GM12878 (cell line): ENCODE measurements around the gene HIRA.

Experiments
- ATF3 ChIP-seq: IDR thresholded peaks from 2 replicates; pipeline ENCODE4 v1.6.1; 2011; ENCODE audit warnings: low read depth, mild to moderate bottlenecking, low read length, moderate library complexity, borderline replicate concordance; ENCODE audit errors: extremely low read depth
- BCL11A ChIP-seq: IDR thresholded peaks from 2 replicates; pipeline ENCODE4 v1.6.1; 2011; ENCODE audit warnings: low read depth, low read length
- EP300 ChIP-seq, 2 experiments: fragments of 150-350 bp in 1 of 2; IDR thresholded peaks; 2 replicates each; pipeline ENCODE4 v1.6.1; 2011 to 2012; ENCODE audit warnings: low read depth in 2 of 2, low read length in 2 of 2, borderline replicate concordance in 1 of 2, improper control_type of control experiment in 1 of 2, inconsistent platforms in 1 of 2; ENCODE audit not compliant: control insufficient read depth in 1 of 2
- EZH2 ChIP-seq: IDR thresholded peaks from 2 replicates; pipeline ENCODE4 v1.6.1; 2012; ENCODE audit warnings: low read depth, mild to moderate bottlenecking, control low read depth, inconsistent platforms, low read length, borderline replicate concordance; ENCODE audit not compliant: control insufficient read depth
- PAX5 ChIP-seq: IDR thresholded peaks from 2 replicates; pipeline ENCODE4 v1.6.1; 2011; ENCODE audit warnings: low read depth, low read length, borderline replicate concordance
- POLR2A ChIP-seq: IDR thresholded peaks from 2 replicates; pipeline ENCODE4 v1.6.1; 2011; ENCODE audit warnings: low read depth, mild to moderate bottlenecking, low read length
- TF ChIP-seq, protein P1 (sequence below): IDR thresholded peaks from 2 replicates; pipeline ENCODE4 v1.6.1; 2012; ENCODE audit warnings: mild to moderate bottlenecking, low read depth, low read length
- TF ChIP-seq, protein P2 (sequence below), 3 experiments: IDR thresholded peaks in 2 of 3; conservative IDR thresholded peaks in 1 of 3; 2 replicates each; pipeline ENCODE4 v1.5.1; 2011; ENCODE audit warnings: low read depth in 3 of 3, low read length in 3 of 3, mild to moderate bottlenecking in 3 of 3, control low read depth in 2 of 3, moderate library complexity in 2 of 3, inconsistent platforms in 1 of 3, mixed read lengths in 1 of 3; ENCODE audit not compliant: control insufficient read depth in 2 of 3, insufficient read depth in 1 of 3; ENCODE audit errors: extremely low read depth in 1 of 3
- TF ChIP-seq, protein P3 (sequence below): IDR thresholded peaks from 2 replicates; pipeline ENCODE4 v1.6.1; 2011; ENCODE audit warnings: low read depth, low read length, improper control_type of control experiment, borderline replicate concordance
- TF ChIP-seq, protein P4 (sequence below): fragments of 450-650 bp; formaldehyde crosslinking; IDR thresholded peaks from 2 replicates; pipeline ENCODE4 v1.4.0; 2022; ENCODE audit warnings: mild to moderate bottlenecking, moderate library complexity
- TF ChIP-seq, protein P5 (sequence below): IDR thresholded peaks from 2 replicates; pipeline ENCODE4 v1.6.1; 2012; ENCODE audit warnings: low read length, inconsistent platforms

- TF ChIP-seq EP300 (IDR thresholded peaks at IDR 0.05; ENCODE audit: borderline replicate concordance in 1 of 2, control insufficient read depth in 1 of 2, low read depth in 2 of 2, low read length in 2 of 2) (no peak), EZH2 (no peak), ATF3 (no peak), BCL11A (no peak), PAX5 (no peak), POLR2A (no peak)
- TF ChIP-seq, protein P1, sequence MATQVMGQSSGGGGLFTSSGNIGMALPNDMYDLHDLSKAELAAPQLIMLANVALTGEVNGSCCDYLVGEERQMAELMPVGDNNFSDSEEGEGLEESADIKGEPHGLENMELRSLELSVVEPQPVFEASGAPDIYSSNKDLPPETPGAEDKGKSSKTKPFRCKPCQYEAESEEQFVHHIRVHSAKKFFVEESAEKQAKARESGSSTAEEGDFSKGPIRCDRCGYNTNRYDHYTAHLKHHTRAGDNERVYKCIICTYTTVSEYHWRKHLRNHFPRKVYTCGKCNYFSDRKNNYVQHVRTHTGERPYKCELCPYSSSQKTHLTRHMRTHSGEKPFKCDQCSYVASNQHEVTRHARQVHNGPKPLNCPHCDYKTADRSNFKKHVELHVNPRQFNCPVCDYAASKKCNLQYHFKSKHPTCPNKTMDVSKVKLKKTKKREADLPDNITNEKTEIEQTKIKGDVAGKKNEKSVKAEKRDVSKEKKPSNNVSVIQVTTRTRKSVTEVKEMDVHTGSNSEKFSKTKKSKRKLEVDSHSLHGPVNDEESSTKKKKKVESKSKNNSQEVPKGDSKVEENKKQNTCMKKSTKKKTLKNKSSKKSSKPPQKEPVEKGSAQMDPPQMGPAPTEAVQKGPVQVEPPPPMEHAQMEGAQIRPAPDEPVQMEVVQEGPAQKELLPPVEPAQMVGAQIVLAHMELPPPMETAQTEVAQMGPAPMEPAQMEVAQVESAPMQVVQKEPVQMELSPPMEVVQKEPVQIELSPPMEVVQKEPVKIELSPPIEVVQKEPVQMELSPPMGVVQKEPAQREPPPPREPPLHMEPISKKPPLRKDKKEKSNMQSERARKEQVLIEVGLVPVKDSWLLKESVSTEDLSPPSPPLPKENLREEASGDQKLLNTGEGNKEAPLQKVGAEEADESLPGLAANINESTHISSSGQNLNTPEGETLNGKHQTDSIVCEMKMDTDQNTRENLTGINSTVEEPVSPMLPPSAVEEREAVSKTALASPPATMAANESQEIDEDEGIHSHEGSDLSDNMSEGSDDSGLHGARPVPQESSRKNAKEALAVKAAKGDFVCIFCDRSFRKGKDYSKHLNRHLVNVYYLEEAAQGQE: no peak
- TF ChIP-seq, protein P2, sequence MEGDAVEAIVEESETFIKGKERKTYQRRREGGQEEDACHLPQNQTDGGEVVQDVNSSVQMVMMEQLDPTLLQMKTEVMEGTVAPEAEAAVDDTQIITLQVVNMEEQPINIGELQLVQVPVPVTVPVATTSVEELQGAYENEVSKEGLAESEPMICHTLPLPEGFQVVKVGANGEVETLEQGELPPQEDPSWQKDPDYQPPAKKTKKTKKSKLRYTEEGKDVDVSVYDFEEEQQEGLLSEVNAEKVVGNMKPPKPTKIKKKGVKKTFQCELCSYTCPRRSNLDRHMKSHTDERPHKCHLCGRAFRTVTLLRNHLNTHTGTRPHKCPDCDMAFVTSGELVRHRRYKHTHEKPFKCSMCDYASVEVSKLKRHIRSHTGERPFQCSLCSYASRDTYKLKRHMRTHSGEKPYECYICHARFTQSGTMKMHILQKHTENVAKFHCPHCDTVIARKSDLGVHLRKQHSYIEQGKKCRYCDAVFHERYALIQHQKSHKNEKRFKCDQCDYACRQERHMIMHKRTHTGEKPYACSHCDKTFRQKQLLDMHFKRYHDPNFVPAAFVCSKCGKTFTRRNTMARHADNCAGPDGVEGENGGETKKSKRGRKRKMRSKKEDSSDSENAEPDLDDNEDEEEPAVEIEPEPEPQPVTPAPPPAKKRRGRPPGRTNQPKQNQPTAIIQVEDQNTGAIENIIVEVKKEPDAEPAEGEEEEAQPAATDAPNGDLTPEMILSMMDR (IDR thresholded peaks at IDR 0.05 in 2 of 3, conservative IDR thresholded peaks at IDR 0.05 in 1 of 3; ENCODE audit: control insufficient read depth in 2 of 3, extremely low read depth in 1 of 3, insufficient read depth in 1 of 3, low read depth in 3 of 3, low read length in 3 of 3): no peak
- TF ChIP-seq, protein P3, sequence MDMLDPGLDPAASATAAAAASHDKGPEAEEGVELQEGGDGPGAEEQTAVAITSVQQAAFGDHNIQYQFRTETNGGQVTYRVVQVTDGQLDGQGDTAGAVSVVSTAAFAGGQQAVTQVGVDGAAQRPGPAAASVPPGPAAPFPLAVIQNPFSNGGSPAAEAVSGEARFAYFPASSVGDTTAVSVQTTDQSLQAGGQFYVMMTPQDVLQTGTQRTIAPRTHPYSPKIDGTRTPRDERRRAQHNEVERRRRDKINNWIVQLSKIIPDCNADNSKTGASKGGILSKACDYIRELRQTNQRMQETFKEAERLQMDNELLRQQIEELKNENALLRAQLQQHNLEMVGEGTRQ: no peak
- TF ChIP-seq, protein P4, sequence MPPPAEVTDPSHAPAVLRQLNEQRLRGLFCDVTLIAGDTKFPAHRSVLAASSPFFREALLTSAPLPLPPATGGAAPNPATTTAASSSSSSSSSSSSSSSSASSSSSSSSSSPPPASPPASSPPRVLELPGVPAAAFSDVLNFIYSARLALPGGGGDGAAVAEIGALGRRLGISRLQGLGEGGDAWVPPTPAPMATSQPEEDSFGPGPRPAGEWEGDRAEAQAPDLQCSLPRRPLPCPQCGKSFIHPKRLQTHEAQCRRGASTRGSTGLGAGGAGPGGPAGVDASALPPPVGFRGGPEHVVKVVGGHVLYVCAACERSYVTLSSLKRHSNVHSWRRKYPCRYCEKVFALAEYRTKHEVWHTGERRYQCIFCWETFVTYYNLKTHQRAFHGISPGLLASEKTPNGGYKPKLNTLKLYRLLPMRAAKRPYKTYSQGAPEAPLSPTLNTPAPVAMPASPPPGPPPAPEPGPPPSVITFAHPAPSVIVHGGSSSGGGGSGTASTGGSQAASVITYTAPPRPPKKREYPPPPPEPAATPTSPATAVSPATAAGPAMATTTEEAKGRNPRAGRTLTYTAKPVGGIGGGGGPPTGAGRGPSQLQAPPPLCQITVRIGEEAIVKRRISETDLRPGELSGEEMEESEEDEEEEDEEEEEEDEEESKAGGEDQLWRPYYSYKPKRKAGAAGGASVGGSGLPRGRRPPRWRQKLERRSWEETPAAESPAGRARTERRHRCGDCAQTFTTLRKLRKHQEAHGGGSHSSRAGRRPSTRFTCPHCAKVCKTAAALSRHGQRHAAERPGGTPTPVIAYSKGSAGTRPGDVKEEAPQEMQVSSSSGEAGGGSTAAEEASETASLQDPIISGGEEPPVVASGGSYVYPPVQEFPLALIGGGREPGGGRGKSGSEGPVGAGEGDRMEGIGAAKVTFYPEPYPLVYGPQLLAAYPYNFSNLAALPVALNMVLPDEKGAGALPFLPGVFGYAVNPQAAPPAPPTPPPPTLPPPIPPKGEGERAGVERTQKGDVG (CRISPR knock-in tag): no peak
- TF ChIP-seq, protein P5, sequence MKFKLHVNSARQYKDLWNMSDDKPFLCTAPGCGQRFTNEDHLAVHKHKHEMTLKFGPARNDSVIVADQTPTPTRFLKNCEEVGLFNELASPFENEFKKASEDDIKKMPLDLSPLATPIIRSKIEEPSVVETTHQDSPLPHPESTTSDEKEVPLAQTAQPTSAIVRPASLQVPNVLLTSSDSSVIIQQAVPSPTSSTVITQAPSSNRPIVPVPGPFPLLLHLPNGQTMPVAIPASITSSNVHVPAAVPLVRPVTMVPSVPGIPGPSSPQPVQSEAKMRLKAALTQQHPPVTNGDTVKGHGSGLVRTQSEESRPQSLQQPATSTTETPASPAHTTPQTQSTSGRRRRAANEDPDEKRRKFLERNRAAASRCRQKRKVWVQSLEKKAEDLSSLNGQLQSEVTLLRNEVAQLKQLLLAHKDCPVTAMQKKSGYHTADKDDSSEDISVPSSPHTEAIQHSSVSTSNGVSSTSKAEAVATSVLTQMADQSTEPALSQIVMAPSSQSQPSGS: no peak
Observed at GRCh38 chr22:19460036-19460435, 28.5 kb upstream of the HIRA start.
